ENCODE data around the gene OBSCN. TPM values are rescaled to one million over a fixed set of nuclear protein-coding genes. Genes with fewer than 3 reads are reported as not detected.

The OBSCN gene
- total RNA-seq, 1 experiment from 2014 or later: 10.5 TPM

DNA sequence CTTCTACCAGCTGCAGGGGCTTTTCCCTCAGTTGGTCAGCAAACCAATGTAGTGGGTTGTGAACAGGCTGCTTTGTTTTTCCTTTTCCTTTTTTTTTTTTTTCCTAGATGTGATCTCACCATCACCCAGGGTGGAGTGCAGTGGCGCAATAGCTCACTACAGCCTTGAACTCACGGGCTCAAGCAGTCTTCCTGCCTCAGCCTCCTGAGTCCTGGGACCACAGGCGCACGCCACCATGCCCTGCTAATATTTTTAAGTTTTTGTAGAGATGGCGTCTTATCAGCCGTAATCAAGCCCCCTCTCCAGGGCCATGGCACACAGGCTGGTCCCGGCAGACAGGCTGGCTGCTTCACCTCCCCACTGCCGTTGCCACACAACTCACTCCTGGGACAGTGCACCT is 202.2 kb downstream of the OBSCN start:
- DNase-seq (ENCODE audit: low read depth, low spot score) (no peak), ATAC-seq (no peak)
- POLR2A ChIA-PET: no interaction called here
- Histone ChIP-seq H3K4me3 (ENCODE audit: low read depth in 2 of 2, low read length in 2 of 2) (no peak overlapping the region), H3K27ac (ENCODE audit: low read length) (no peak overlapping the region), H3K27me3 (ENCODE audit: control insufficient read depth, insufficient read depth, low read length) (no peaks in the 10 kb centered on the region), H3K4me1 (ENCODE audit: control insufficient read depth, insufficient read depth, low read length) (peaks cover 10% of the 10 kb centered on the region), H3K9me3 (ENCODE audit: control insufficient read depth, insufficient read depth, low read depth, low read length) (no peaks in the 10 kb centered on the region), H3K36me3 (ENCODE audit: control insufficient read depth, insufficient read depth, low read length) (peaks cover 4% of the 10 kb centered on the region; the same call in 1 of the 2 replicates)
- no peak for TF ChIP-seq REST (IDR thresholded peaks at IDR 0.05; ENCODE audit: insufficient read depth in 1 of 2, low read depth in 2 of 2, low read length in 1 of 2)
- TF ChIP-seq POLR2AphosphoS5 (IDR thresholded peaks at IDR 0.05; ENCODE audit: low read depth, low read length): no peak
- TF ChIP-seq, protein P1, sequence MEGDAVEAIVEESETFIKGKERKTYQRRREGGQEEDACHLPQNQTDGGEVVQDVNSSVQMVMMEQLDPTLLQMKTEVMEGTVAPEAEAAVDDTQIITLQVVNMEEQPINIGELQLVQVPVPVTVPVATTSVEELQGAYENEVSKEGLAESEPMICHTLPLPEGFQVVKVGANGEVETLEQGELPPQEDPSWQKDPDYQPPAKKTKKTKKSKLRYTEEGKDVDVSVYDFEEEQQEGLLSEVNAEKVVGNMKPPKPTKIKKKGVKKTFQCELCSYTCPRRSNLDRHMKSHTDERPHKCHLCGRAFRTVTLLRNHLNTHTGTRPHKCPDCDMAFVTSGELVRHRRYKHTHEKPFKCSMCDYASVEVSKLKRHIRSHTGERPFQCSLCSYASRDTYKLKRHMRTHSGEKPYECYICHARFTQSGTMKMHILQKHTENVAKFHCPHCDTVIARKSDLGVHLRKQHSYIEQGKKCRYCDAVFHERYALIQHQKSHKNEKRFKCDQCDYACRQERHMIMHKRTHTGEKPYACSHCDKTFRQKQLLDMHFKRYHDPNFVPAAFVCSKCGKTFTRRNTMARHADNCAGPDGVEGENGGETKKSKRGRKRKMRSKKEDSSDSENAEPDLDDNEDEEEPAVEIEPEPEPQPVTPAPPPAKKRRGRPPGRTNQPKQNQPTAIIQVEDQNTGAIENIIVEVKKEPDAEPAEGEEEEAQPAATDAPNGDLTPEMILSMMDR (IDR thresholded peaks at IDR 0.05): no peak
- no TSS peak for BruUV-seq (replicated peaks)
- intact Hi-C loops (cut with micrococcal nuclease; ENCODE audit: unreplicated experiment) (no loop called here), in situ Hi-C loops (cut with HindIII; ENCODE audit: low pct_unique_long_range_greater_than_20kb, low sequenced_read_pairs) (no loop called here)
- CTCF ChIA-PET: no interaction called here

DNA sequence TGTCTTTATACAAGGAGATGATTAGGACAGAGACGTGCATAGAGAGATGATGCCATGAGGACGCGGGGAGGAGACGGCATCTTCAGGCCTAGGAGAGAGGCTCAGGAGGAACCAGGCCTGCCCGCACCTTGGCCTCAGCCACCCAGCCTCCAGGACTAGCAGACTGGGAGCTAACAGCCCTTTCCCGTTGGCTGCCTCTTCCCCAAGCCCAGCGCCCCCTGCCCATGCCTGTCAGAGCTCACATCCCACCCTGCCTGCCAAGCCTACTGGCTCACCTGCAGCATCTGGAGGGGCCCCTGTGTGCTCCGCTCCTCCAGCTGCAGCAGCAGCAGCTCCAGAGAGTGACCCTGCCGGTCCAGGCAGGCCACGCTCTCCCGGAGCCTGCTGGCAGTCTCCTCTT is 202.8 kb downstream of the OBSCN start:
- in situ Hi-C loops (cut with HindIII; ENCODE audit: low pct_unique_long_range_greater_than_20kb, low sequenced_read_pairs): no loop called here

GRCh38 chr1:228411121-228411520 is 203.3 kb downstream of the OBSCN start:
- POLR2A ChIA-PET: no interaction called here
- no TSS peak for BruUV-seq (replicated peaks)
- no peak for ATAC-seq
- Histone ChIP-seq H3K4me3 (ENCODE audit: low read depth in 2 of 2, low read length in 2 of 2) (no peak overlapping the region), H3K27me3 (ENCODE audit: control insufficient read depth, insufficient read depth, low read length) (no peaks in the 10 kb centered on the region), H3K36me3 (ENCODE audit: control insufficient read depth, insufficient read depth, low read length) (peaks cover 4% of the 10 kb centered on the region; the same call in 1 of the 2 replicates), H3K4me1 (ENCODE audit: control insufficient read depth, insufficient read depth, low read length) (peaks cover 13% of the 10 kb centered on the region; the same call in 1 of the 2 replicates), H3K27ac (ENCODE audit: low read length) (no peak overlapping the region), H3K9me3 (ENCODE audit: control insufficient read depth, insufficient read depth, low read depth, low read length) (no peaks in the 10 kb centered on the region)
- CTCF ChIA-PET: no interaction called here
- intact Hi-C loops (cut with micrococcal nuclease; ENCODE audit: unreplicated experiment): no loop called here
- TF ChIP-seq SIN3A (IDR thresholded peaks at IDR 0.05; ENCODE audit: borderline replicate concordance, insufficient read depth, low read depth, low read length): no peak
- no peak for TF ChIP-seq REST (IDR thresholded peaks at IDR 0.05; ENCODE audit: insufficient read depth in 1 of 2, low read depth in 2 of 2, low read length in 1 of 2)
- TF ChIP-seq, protein P1 (IDR thresholded peaks at IDR 0.05): no peak
- no peak for TF ChIP-seq POLR2AphosphoS5 (IDR thresholded peaks at IDR 0.05; ENCODE audit: low read depth, low read length)
- no peak for TF ChIP-seq TCF7L2 (IDR thresholded peaks at IDR 0.05; ENCODE audit: low read depth, low read length)
- in situ Hi-C loops (cut with HindIII; ENCODE audit: low pct_unique_long_range_greater_than_20kb, low sequenced_read_pairs): no loop called here
- no peak for DNase-seq (ENCODE audit: low read depth, low spot score)

More for the DNA sequence above, 202.8 kb downstream of the OBSCN start:
- DNase-seq (ENCODE audit: low read depth, low spot score): no peak
- H3K4me1 ChIP-seq (ENCODE audit: control insufficient read depth, insufficient read depth, low read length): peaks cover 9% of the 10 kb centered on the region; the same call in 1 of the 2 replicates
- H3K36me3 ChIP-seq (ENCODE audit: control insufficient read depth, insufficient read depth, low read length): peaks cover 4% of the 10 kb centered on the region; the same call in 1 of the 2 replicates
- ChIA-PET POLR2A (no interaction called here), CTCF (no interaction called here)
- TF ChIP-seq SIN3A (IDR thresholded peaks at IDR 0.05; ENCODE audit: borderline replicate concordance, insufficient read depth, low read depth, low read length): no peak
- TF ChIP-seq TCF7L2 (IDR thresholded peaks at IDR 0.05; ENCODE audit: low read depth, low read length): no peak
- H3K9me3 ChIP-seq (ENCODE audit: control insufficient read depth, insufficient read depth, low read depth, low read length): no peaks in the 10 kb centered on the region
- no peak for ATAC-seq
- intact Hi-C loops (cut with micrococcal nuclease; ENCODE audit: unreplicated experiment): no loop called here
- no peaks in the 10 kb centered on the region for H3K27me3 ChIP-seq (ENCODE audit: control insufficient read depth, insufficient read depth, low read length)
- no peak overlapping the region for H3K27ac ChIP-seq (ENCODE audit: low read length)
- BruUV-seq (replicated peaks): no TSS peak
- no peak overlapping the region for H3K4me3 ChIP-seq (ENCODE audit: low read depth in 2 of 2, low read length in 2 of 2)
